HG02938 (cell line): Measurements from ENCODE around the gene TSPO.
"Not testable (repeated sequence)": the region's sequence is repeated elsewhere in the genome, so short reads cannot be mapped to it uniquely, and the experiment has no call there.

Source experiments
- ATAC-seq: cut with Tn5 transposase; IDR thresholded peaks from one replicate; pipeline ENCODE4 v1.9.1; 2021; ENCODE audit warnings: mild to moderate bottlenecking, moderate library complexity; ENCODE audit not compliant: unreplicated experiment

TSPO gene

GRCh38 chr22:43151251-43152002 lies at the start of gene TSPO:
Gene TSPO (plus strand): TSS chr22:43151559. CDS start chr22:43159239, 7,680 bp downstream.
- ATAC-seq: no peak

DNA sequence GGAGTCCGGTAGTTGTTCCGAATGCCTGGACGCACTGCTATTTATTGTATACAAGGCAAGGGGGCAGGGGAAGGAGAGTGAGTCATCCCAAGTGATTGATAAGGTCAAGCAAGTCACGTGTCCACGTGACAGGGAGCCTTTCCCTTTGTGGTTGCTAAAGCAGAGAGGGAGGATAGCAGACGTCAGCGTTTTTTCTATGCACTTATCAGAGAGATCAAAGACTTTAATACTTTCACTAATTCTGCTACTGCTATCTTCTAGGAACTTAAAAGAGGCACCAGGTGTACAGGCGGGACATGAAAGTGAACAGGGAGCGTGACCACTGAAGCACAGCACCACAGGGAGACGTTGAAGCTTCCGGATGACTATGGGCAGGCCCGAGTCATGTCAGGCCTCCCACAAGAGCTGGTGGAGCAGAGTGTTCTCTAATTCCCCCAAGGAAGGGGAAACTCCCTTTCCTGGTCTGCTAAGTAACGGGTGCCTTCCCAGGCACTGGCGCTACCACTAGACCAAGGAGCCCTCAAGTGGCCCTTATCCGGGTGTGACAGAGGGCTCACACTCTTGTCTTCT lies 47.2 kb upstream of the TSPO start:
- ATAC-seq: not testable (repeated sequence)

- ATAC-seq: not testable (repeated sequence)
Measured at GRCh38 chr22:43104950-43105349, 46.4 kb upstream of the TSPO start.

GRCh38 chr22:43106302-43106701 lies 45.1 kb upstream of the TSPO start:
- no peak for ATAC-seq

DNA sequence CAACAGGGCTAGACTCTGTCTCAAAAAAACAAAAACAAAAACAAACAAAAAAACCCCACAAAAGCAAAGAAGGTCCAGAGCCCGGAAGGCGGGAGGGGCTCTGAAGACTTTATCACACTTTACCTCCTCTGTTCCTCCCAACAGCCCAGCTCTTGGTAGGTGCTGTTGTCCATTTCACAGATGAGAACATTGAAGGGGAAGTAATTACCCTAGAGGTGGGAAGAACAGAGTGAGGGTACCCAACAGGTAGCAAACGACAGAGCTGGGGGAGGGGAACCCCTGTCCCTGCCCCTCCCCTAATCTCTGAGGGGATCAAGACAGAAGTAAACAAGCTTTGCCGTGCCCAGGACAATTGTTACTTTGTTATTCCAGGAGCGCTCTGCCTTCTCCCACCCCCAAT lies 41.8 kb upstream of the TSPO start:
- no peak for ATAC-seq

DNA sequence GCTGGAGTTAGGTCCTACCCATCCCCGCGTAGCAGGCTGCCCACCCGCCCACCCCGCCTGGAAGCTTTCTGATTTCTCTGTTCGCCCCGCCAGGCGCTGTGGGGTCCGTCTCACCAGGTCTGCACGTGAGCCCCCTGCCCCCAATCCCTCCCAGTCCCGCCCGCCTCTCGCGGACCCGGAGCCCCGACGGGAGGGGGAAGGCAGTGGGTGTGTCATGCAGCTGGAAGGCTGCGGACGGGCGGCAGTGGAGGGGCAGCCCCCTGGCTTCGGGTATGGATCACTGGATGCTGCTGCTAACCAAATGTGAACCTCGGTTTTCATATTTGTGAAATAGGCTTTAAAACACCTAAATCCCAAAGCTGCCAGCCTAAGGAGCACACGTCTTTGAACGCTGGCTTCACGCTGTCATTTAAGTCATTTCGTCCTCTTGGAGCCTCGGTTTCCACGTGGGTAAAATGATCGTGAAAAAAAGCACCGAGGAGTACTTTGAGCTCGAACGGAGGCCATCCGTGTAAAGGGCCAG lies 41.4 kb upstream of the TSPO start:
- no peak for ATAC-seq

- no peak for ATAC-seq
Measured at GRCh38 chr22:43110444-43110926, 40.9 kb upstream of the TSPO start, which contains the start of gene BIK. Gene BIK (plus strand): TSS chr22:43110750. CDS start chr22:43124023, 13,273 bp downstream.

DNA sequence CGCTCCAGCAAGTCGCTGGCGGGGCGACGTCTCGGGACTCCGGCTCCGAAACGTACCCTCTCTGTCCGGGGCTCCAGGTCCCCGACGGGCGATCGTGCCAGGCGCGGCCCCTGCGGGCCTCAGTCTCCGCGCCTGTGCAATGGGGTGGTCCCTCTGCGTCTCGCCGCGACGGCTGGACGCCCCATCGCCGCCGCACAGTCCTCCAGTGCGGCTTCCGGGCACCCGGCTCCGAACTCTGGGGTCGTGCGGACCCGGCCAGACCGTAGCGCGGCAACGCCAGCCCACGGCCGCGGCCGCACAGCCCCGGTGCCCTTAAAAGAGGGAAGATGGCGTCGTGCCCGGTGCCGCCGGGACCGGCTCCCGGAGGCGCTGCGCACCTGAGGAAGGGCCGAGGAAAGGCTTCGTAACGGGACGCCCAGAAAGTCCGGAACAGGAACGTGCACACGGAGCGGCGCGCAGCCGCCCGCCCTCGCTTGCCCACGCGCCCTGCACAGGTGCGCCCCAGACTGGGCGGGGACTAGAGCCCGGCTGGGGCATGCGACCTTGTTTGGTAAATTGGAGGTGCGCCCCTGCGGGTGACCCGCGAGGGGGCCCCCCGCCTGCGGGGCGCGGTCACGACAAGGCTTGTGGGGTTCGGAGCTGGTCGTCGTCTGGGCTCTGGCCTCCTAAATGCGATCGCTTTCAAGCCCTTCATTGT lies 40.3 kb upstream of the TSPO start:
- ATAC-seq: no peak

- no peak for ATAC-seq
Measured at GRCh38 chr22:43113526-43114251, 37.7 kb upstream of the TSPO start.

- no peak for ATAC-seq
Measured at GRCh38 chr22:43114958-43115357, 36.4 kb upstream of the TSPO start.

- ATAC-seq: no peak
Measured at GRCh38 chr22:43116932-43117331, 34.4 kb upstream of the TSPO start.

GRCh38 chr22:43118024-43118849 lies 33.1 kb upstream of the TSPO start:
- no peak for ATAC-seq

DNA sequence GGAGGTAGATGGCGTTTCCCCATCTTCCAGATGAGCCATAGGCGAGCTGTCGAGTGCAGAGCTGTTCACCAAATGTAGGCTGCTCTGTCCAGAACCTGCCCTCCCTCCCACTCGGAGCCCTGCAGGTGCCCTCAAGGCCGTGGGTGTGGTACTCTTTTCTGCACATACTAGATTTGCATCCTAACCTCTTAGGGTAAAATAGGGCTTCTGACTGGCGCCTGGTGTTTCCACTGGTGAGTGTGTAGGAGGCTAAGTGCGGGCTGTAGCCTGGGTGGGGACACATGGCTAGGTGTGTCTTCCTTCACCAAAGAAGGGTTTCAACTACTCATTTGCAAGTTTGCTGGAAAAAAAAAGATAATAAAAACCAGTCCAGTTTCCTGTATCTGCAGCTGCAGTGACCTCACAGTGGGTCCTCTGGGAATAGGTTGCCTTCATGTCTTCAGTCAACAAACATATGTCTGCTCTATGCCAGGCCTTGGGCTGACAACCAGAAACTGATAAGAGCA lies 32.4 kb upstream of the TSPO start:
- ATAC-seq: no peak

- no peak for ATAC-seq
Measured at GRCh38 chr22:43126501-43127165, 24.7 kb upstream of the TSPO start.

DNA sequence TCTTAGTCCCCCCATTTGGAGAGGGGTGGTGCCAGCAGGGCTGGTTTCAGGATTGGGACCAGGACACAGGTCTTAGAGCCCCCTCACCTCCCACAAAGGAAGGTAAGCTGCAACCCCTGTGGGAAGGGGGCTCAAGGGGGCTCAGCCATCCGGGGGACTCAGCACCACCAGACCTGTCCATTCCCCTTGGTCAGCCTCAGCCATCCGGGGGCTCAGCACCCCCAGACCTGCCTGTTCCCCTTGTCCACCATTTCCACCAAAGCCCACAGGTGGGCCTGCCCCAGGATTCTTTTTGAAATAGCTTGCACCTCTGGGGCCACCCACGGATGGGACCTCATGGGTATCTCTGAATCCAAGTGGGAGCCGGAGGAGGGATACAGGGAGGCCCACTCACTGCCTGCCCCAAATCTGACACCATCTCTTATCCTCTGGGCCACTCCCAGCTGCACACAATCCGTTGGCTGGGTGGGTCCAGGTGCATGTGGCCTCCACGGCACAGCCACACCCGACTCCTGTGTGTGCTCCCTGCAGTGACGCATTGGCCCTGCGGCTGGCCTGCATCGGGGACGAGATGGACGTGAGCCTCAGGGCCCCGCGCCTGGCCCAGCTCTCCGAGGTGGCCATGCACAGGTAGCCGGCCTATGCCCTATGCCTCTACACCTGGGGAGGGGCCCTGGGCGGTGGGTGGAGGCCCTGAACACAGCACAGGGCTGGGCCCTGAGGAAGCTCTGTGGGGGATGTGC lies 24.0 kb upstream of the TSPO start:
- no peak for ATAC-seq

DNA sequence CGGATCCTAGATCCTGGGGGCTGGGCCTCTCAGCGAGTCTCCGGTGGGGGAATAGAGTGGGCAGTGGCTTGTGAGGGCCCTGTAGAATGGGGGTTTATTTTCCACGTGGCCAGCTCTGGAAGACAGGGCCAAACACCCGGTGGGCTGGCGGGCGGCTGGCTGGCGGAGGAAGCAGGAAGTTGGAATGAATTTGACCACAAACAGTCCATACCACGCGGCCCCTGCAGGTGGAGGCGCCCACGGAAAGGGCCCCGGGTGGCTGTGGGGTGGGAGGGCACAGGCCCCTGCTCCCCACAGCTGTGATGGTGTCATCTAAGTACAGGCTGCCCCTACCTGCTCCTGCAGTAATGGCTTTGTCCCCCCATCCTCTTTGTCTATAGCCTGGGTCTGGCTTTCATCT lies 23.2 kb upstream of the TSPO start:
- ATAC-seq: no peak

GRCh38 chr22:43128928-43129424 lies 22.4 kb upstream of the TSPO start:
- no peak for ATAC-seq
